Endothelial cell of umbilical vein (primary cell): ENCODE data around the gene EPN2. TPM values are rescaled to one million over a fixed set of nuclear protein-coding genes. Genes with fewer than 3 reads are reported as not detected.

Experiments
- BruUV-seq: library from RNA; stranded (reverse); fragments of 400-500 nt; replicated peaks from 2 replicates; lab custom pipeline; 2021; lab: Mats Ljungman, UMichigan
- CTCF ChIA-PET: fragments of 300-600, 350-600 bp; sonication (Branson Sonifier 250); formaldehyde crosslinking; loops from one replicate; lab custom pipeline; 2021; ENCODE audit warnings: antibody characterized with exemption, inconsistent platforms; lab: Charles Lee
- POLR2A ChIA-PET: fragments of 300-600, 350-600 bp; sonication (Branson Sonifier 250); formaldehyde crosslinking; loops from one replicate; lab custom pipeline; 2021; ENCODE audit warnings: antibody characterized with exemption, inconsistent platforms; lab: Charles Lee
- DNase-seq: peaks from one replicate; pipeline ENCODE4 v3.0.0-alpha.2; 2011; ENCODE audit warnings: low read depth, low spot score
- FAIRE-seq: peaks from 2 replicates; lab custom pipeline; 2011; peaks lifted over from hg19 to GRCh38; lab: Jason Lieb, UNC
- H2AFZ ChIP-seq: 2 replicates; pipeline ENCODE4 v1.6.0; 2012; ENCODE audit warnings: low read depth, low read length, control low read depth, inconsistent platforms
- H3K27ac ChIP-seq: 2 replicates; pipeline ENCODE4 v1.5.1; 2011; ENCODE audit warnings: low read depth, mild to moderate bottlenecking, control low read depth, low read length, moderate library complexity; ENCODE audit not compliant: insufficient read depth
- H3K27me3 ChIP-seq, 2 experiments: 2 replicates each; pipeline versions ENCODE4 v1.6.0 to v1.6.1; 2011; ENCODE audit warnings: low read length in 2 of 2, mixed read lengths in 1 of 2; ENCODE audit not compliant: control insufficient read depth in 2 of 2, insufficient read depth in 2 of 2
- H3K36me3 ChIP-seq, 2 experiments: 2 replicates in 1 of 2; 3 replicates in 1 of 2; pipeline ENCODE4 v1.5.1; 2011; ENCODE audit warnings: low read length in 2 of 2, mild to moderate bottlenecking in 1 of 2, moderate library complexity in 1 of 2; ENCODE audit not compliant: control insufficient read depth in 2 of 2, insufficient read depth in 2 of 2; ENCODE audit errors: extremely low read depth in 1 of 2
- H3K4me1 ChIP-seq: 3 replicates; pipeline ENCODE4 v1.5.1; 2011; ENCODE audit warnings: mild to moderate bottlenecking, low read length; ENCODE audit not compliant: control insufficient read depth, insufficient read depth; ENCODE audit errors: extremely low read depth
- H3K4me2 ChIP-seq: 2 replicates; pipeline ENCODE4 v1.6.1; 2011; ENCODE audit warnings: low read length, control low read depth, mixed read lengths; ENCODE audit not compliant: insufficient read depth
- H3K4me3 ChIP-seq, 3 experiments: fragments of 200-600 bp in 1 of 3; sonication (generic), shearing (Covaris generic) in 1 of 3; replicated peaks in 1 of 3; 2 replicates each; pipeline ENCODE4 v1.5.1; 2011 to 2016; ENCODE audit warnings: control low read depth in 3 of 3, low read length in 3 of 3, mild to moderate bottlenecking in 2 of 3, inconsistent platforms in 1 of 3, low read depth in 1 of 3, moderate library complexity in 1 of 3; ENCODE audit not compliant: insufficient read depth in 1 of 3
- H3K79me2 ChIP-seq: 2 replicates; pipeline ENCODE4 v1.6.0; 2012; ENCODE audit warnings: low read length, inconsistent platforms; ENCODE audit not compliant: control insufficient read depth, insufficient read depth
- H3K9ac ChIP-seq: replicated peaks from 2 replicates; pipeline ENCODE3; 2011; ENCODE audit warnings: low read length, control low read depth; ENCODE audit not compliant: insufficient read depth; ENCODE audit errors: extremely low read depth
- H3K9me1 ChIP-seq: replicated peaks from 3 replicates; pipeline ENCODE4 v1.6.0; 2011; ENCODE audit warnings: mild to moderate bottlenecking, low read length; ENCODE audit not compliant: control insufficient read depth, insufficient read depth; ENCODE audit errors: extremely low read depth
- H3K9me3 ChIP-seq: replicated peaks from 2 replicates; pipeline ENCODE4 v1.5.1; 2012; ENCODE audit warnings: low read length, inconsistent platforms; ENCODE audit not compliant: control insufficient read depth, insufficient read depth
- H4K20me1 ChIP-seq: replicated peaks from 2 replicates; pipeline ENCODE3; 2011; ENCODE audit warnings: mild to moderate bottlenecking, low read length; ENCODE audit not compliant: control insufficient read depth, insufficient read depth; ENCODE audit errors: extremely low read depth
- CTCF ChIP-seq, 2 donors: IDR thresholded peaks; 1 replicate in 1 of 2; 2 replicates in 1 of 2; pipeline ENCODE4 v1.5.1; 2011; ENCODE audit warnings: low read length in 2 of 2, mild to moderate bottlenecking in 2 of 2, moderate library complexity in 2 of 2, control low read depth in 1 of 2, inconsistent platforms in 1 of 2, low read depth in 1 of 2; ENCODE audit not compliant: insufficient read depth in 1 of 2; ENCODE audit errors: extremely low read depth in 1 of 2
- EZH2 ChIP-seq: IDR thresholded peaks from 2 replicates; pipeline ENCODE4 v1.6.1; 2012; ENCODE audit warnings: borderline replicate concordance, low read depth, mild to moderate bottlenecking, moderate library complexity, low read length, inconsistent platforms; ENCODE audit not compliant: severe bottlenecking
- FOS ChIP-seq: IDR thresholded peaks from 2 replicates; pipeline ENCODE4 v1.6.1; 2011; ENCODE audit warnings: mild to moderate bottlenecking, low read length, moderate library complexity, borderline replicate concordance; ENCODE audit not compliant: insufficient read depth
- GATA2 ChIP-seq: IDR thresholded peaks from 2 replicates; pipeline ENCODE4 v1.7.0; 2011; ENCODE audit warnings: low read depth, mild to moderate bottlenecking, moderate library complexity, mixed read lengths, low read length; ENCODE audit not compliant: insufficient read length, insufficient read depth
- JUN ChIP-seq: IDR thresholded peaks from 2 replicates; pipeline ENCODE4 v1.6.1; 2011; ENCODE audit warnings: borderline replicate concordance, low read depth; ENCODE audit not compliant: insufficient read length, insufficient read depth
- MAX ChIP-seq: IDR thresholded peaks from 2 replicates; pipeline ENCODE4 v1.6.1; 2011; ENCODE audit not compliant: insufficient read depth, insufficient read length
- MYC ChIP-seq: IDR thresholded peaks from one replicate; pipeline ENCODE4 v1.6.1; 2011; ENCODE audit warnings: mild to moderate bottlenecking, low read depth, low read length
- POLR2A ChIP-seq: IDR thresholded peaks from 2 replicates; pipeline ENCODE4 v1.6.1; 2012; ENCODE audit warnings: low read depth, mild to moderate bottlenecking, control low read depth, low read length
- POLR2AphosphoS5 ChIP-seq: IDR thresholded peaks from 2 replicates; pipeline ENCODE4 v1.6.1; 2012; ENCODE audit warnings: low read depth, mild to moderate bottlenecking, control low read depth, low read length, moderate library complexity; ENCODE audit not compliant: insufficient read depth
- dilution Hi-C: fragments of 300-500 bp; cut with MboI; formaldehyde crosslinking; loops from one replicate; pipeline ENCODE4 v1.15.0; 2019; ENCODE audit warnings: low sequenced_read_pairs; ENCODE audit not compliant: extremely low pct_ligation_motif_present
- intact Hi-C: fragments of 100-400 bp; cut with micrococcal nuclease; formaldehyde crosslinking; loops from one replicate; pipeline ENCODE4 v1.10.0; 2022
- polyA plus RNA-seq, 4 experiments: library from polyadenylated mRNA; depleted of rRNA in 3 of 4; stranded (reverse) in 3 of 4; unstranded in 1 of 4; fragments of >200 nt; gene quantifications; 2 replicates each; pipeline versions ENCODE4 v1.2.1 to v1.2.3, GENCODE V29; 2011 to 2012; ENCODE audit warnings: missing spikeins in 1 of 4
- total RNA-seq: library from RNA; stranded (reverse); gene quantifications from 2 replicates; pipeline ENCODE4 v1.2.3, GENCODE V29; 2021

EPN2 gene
- total and polyA plus RNA-seq, 2 donors (not counting 3 experiments of a cell fraction or from before 2014, with no cell fraction given) = 40.3 to 70.5 TPM

GRCh38 chr17:19333132-19333440 is 95.9 kb downstream of the EPN2 start:
- ChIA-PET POLR2A (no interaction called here), CTCF (interaction anchor here (1.0 kb wide), 1 partner anchor 10 kb away, joined by 3 read pairs; no protein-coding TSS in a partner anchor)
- Histone ChIP-seq H2AFZ (no peak overlapping the region), H3K9me3 (no peaks in the 10 kb centered on the region), H3K79me2 (no peaks in the 10 kb centered on the region), H3K9ac (no peak overlapping the region), H3K36me3 (peaks cover 0 to 10% of the 10 kb centered on the region in 2 experiments), H4K20me1 (no peaks in the 10 kb centered on the region), H3K4me2 (no peak overlapping the region), H3K4me1 (no peaks in the 10 kb centered on the region), H3K9me1 (no peaks in the 10 kb centered on the region), H3K27ac (no peak overlapping the region), H3K4me3 (no peak overlapping the region), H3K27me3 (no peaks in the 10 kb centered on the region)
- FAIRE-seq (no peak), DNase-seq (no peak)
- intact Hi-C loops = no loop called here
- BruUV-seq = no TSS peak
- TF ChIP-seq FOS (no peak), MAX (no peak), JUN (no peak), POLR2A (no peak), EZH2 (no peak), CTCF (IDR thresholded peaks at IDR 0.05; ENCODE audit: extremely low read depth in 1 of 2, insufficient read depth in 1 of 2, low read depth in 1 of 2, low read length in 2 of 2) (no peak), GATA2 (no peak), MYC (no peak), POLR2AphosphoS5 (no peak)
- dilution Hi-C loops = no loop called here
